Measurements from ENCODE around the gene SORCS1.

SORCS1 gene

GRCh38 chr10:106917452-106918055 lies 247.0 kb downstream of the SORCS1 start:
- no peak for TF ChIP-seq NFIC (IDR thresholded peaks at IDR 0.05)
- TF ChIP-seq EP300 (IDR thresholded peaks at IDR 0.05; ENCODE audit: borderline replicate concordance) = no peak
- TF ChIP-seq REST (IDR thresholded peaks at IDR 0.05; ENCODE audit: low read depth) = no peak
- no peak for TF ChIP-seq CEBPB (IDR thresholded peaks at IDR 0.05)
- TF ChIP-seq TEAD4 (IDR thresholded peaks at IDR 0.05) = no peak
- TF ChIP-seq RAD21 (IDR thresholded peaks at IDR 0.05; ENCODE audit: low read depth) = no peak
- TF ChIP-seq FOXM1 (IDR thresholded peaks at IDR 0.05; ENCODE audit: borderline replicate concordance, low read depth) = no peak
- no peak for TF ChIP-seq ZBTB7A (IDR thresholded peaks at IDR 0.05; ENCODE audit: low read depth)
- no peak for TF ChIP-seq EGR1 (IDR thresholded peaks at IDR 0.05)
- TF ChIP-seq TAF1 (IDR thresholded peaks at IDR 0.05; ENCODE audit: low read depth) = no peak
- no peak for TF ChIP-seq YY1 (IDR thresholded peaks at IDR 0.05; ENCODE audit: low read depth)

GRCh38 chr10:106914016-106914415 lies 250.5 kb downstream of the SORCS1 start:
- TF ChIP-seq CEBPB (IDR thresholded peaks at IDR 0.05) (no peak), MAX (IDR thresholded peaks at IDR 0.05) (no peak), FOXM1 (IDR thresholded peaks at IDR 0.05; ENCODE audit: borderline replicate concordance, low read depth) (no peak), ZBTB7A (IDR thresholded peaks at IDR 0.05; ENCODE audit: low read depth) (no peak), YY1 (IDR thresholded peaks at IDR 0.05; ENCODE audit: low read depth) (no peak), EP300 (IDR thresholded peaks at IDR 0.05; ENCODE audit: borderline replicate concordance) (no peak), EGR1 (IDR thresholded peaks at IDR 0.05) (no peak), CREB1 (IDR thresholded peaks at IDR 0.05; ENCODE audit: low read depth) (no peak), REST (IDR thresholded peaks at IDR 0.05; ENCODE audit: low read depth) (no peak), TCF12 (IDR thresholded peaks at IDR 0.05; ENCODE audit: low read depth) (no peak), USF1 (IDR thresholded peaks at IDR 0.05) (no peak), RAD21 (IDR thresholded peaks at IDR 0.05; ENCODE audit: low read depth) (no peak), NFIC (IDR thresholded peaks at IDR 0.05) (no peak), TAF1 (IDR thresholded peaks at IDR 0.05; ENCODE audit: low read depth) (no peak), TEAD4 (IDR thresholded peaks at IDR 0.05) (no peak)

GRCh38 chr10:106913348-106913747 lies 251.2 kb downstream of the SORCS1 start:
- TF ChIP-seq YY1 (IDR thresholded peaks at IDR 0.05; ENCODE audit: low read depth) = no peak
- no peak for TF ChIP-seq FOXM1 (IDR thresholded peaks at IDR 0.05; ENCODE audit: borderline replicate concordance, low read depth)
- TF ChIP-seq NFIC (IDR thresholded peaks at IDR 0.05) = no peak
- TF ChIP-seq MAX (IDR thresholded peaks at IDR 0.05) = no peak
- TF ChIP-seq TAF1 (IDR thresholded peaks at IDR 0.05; ENCODE audit: low read depth) = no peak
- no peak for TF ChIP-seq EP300 (IDR thresholded peaks at IDR 0.05; ENCODE audit: borderline replicate concordance)

GRCh38 chr10:106911096-106911495 lies 253.4 kb downstream of the SORCS1 start:
- no peak for TF ChIP-seq TCF12 (IDR thresholded peaks at IDR 0.05; ENCODE audit: low read depth)
- no peak for TF ChIP-seq RAD21 (IDR thresholded peaks at IDR 0.05; ENCODE audit: low read depth)
- no peak for TF ChIP-seq EP300 (IDR thresholded peaks at IDR 0.05; ENCODE audit: borderline replicate concordance)
- TF ChIP-seq REST (IDR thresholded peaks at IDR 0.05; ENCODE audit: low read depth) = no peak
- TF ChIP-seq TEAD4 (IDR thresholded peaks at IDR 0.05) = no peak
- TF ChIP-seq NFIC (IDR thresholded peaks at IDR 0.05) = no peak
- TF ChIP-seq ZBTB7A (IDR thresholded peaks at IDR 0.05; ENCODE audit: low read depth) = no peak
- no peak for TF ChIP-seq USF1 (IDR thresholded peaks at IDR 0.05)
- no peak for TF ChIP-seq CEBPB (IDR thresholded peaks at IDR 0.05)
- no peak for TF ChIP-seq EGR1 (IDR thresholded peaks at IDR 0.05)
- no peak for TF ChIP-seq CREB1 (IDR thresholded peaks at IDR 0.05; ENCODE audit: low read depth)
- TF ChIP-seq MAX (IDR thresholded peaks at IDR 0.05) = no peak
- TF ChIP-seq TAF1 (IDR thresholded peaks at IDR 0.05; ENCODE audit: low read depth) = no peak

Measured in Ishikawa (cell line).